Daoy (cell line): ENCODE data around the gene TBCEL. TPM values are rescaled to one million over a fixed set of nuclear protein-coding genes. Genes with fewer than 3 reads are reported as not detected.
"Not testable (repeated sequence)": the region's sequence is repeated elsewhere in the genome, so short reads cannot be mapped to it uniquely, and the experiment has no call there.

Source experiments
- DNase-seq: peaks from one replicate; pipeline ENCODE4 v3.0.0-alpha.2; 2015; ENCODE audit warnings: low read depth
- total RNA-seq: library from RNA; depleted of rRNA; stranded (reverse); fragments of >200 nt; shearing (Covaris generic); gene quantifications from 2 replicates; pipeline ENCODE4 v1.2.3, GENCODE V29; 2014

Gene TBCEL
- total RNA-seq, 1 experiment from 2014 or later, result 11.2 TPM

DNA sequence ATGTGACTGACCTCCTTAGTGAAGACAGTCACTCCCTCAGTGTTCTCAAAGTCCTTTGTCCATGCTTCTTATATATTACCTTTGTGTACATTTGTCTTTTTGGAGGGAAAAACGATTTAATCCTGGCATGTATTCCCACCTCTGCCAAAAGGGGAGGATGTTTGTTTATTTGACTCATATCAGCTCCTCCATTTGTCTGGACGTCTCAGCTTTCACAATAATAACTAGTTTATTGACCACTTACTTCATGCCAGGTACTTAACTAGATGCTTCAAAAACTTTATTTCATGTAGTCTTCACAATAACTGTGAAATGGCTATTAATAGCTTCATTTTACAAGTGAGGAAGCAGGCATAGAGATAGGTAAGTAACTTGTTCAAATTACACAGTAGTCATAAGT is 5.3 kb downstream of the TBCEL start:
- no peak for DNase-seq

DNA sequence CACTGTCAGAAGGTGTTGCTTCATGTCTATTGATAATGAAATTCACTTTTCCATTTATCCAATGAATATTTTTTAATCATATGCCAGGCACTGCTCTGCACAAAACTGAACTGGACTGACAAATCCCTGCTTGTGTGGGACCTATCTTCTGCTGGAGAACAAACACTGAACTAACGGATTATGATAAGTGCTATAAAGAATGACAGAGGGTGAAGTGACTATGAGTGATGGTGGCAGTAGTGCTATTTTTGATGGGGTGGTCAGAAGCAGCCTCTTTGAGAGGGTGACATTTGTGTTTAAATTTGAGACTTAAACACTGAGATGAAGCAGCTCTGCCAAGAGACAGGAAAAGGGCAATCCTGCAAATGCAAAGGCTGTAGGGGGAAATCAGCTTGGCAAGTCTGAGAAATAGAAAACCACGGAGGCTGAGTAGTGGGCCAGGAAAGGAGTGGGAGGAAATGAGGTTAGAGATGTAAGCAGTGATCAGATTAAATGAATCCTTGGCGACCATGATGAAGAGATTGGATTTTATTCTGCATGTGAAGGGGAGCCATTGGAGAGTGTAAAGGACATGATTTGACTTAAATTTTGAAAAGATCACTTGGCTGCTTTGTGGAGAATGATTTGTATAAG is 6.0 kb downstream of the TBCEL start:
- DNase-seq, result no peak

DNA sequence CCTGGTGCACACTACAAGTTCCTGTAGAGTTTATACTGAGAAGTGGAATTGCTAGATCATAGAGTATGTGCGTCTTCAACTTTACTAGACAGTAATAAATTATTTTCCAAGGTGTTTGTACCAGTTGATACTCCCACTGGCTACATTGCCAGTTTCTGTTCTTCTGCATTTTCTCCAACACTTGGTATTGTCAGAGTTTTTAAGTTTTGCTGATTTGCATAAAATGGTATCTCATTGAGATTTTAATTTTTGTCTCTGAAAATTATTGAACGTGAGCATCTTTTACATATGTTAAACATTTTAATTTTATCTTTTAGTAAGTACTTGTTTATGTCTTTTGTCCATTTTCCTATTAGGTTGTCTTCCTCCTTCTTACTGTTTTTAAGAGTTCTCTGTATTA is 7.3 kb downstream of the TBCEL start:
- no peak for DNase-seq

DNA sequence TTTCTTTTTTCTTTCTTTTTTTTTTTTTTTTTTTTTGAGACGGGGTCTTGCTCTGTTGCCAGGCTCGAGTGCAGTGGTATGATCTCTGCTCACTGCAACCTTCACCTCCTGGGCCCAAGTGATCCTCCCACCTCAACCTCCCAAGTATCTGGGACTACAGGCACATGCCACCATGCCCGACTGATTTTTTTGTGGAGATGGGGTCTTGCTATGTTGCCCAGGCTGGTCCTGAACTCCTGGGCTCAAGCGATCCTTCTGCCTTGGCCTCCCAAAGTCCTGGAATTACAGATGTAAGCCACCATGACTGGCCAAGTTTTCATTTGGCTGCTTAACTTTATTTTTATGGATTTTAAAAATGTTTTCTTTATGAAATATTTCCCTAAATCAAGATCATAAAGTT is 7.7 kb downstream of the TBCEL start:
- DNase-seq, result not testable (repeated sequence)

DNA sequence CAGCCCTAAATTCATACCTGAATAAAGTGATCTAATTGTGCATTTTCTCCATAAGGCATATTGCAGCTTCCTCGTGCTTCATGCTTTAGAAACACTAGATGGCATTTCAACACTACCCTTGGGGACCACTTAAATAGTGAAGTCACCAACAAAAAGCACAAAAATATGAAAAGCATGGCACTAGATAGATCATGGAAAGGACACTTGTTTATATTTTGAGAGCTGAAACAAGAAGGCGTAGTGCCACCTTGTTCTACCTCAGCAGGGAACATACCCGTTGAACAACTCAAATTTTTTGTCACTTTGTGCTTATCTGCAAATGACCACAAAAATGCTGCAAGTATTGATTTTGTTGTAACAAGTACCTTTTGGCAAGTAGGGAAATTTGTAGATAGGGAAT is 8.6 kb downstream of the TBCEL start:
- no peak for DNase-seq

DNA sequence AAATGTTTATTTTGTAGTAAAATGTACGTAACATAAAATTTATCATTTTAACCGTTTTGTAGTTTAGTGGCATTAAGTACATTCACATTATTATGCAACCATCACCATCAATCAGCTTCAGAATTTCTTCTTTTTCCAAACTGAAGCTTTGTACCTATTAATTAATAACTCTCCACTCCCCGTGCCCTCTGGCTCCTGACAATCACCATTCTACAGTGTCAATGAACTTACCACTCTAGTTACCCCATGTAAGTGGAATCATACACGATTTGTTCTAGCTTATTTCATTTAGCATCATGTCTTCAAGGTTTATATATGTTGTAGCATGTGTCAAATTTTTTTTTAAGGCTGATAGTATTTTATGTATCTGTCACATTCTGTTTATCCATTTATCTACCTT is 9.7 kb downstream of the TBCEL start:
- DNase-seq, result no peak

DNA sequence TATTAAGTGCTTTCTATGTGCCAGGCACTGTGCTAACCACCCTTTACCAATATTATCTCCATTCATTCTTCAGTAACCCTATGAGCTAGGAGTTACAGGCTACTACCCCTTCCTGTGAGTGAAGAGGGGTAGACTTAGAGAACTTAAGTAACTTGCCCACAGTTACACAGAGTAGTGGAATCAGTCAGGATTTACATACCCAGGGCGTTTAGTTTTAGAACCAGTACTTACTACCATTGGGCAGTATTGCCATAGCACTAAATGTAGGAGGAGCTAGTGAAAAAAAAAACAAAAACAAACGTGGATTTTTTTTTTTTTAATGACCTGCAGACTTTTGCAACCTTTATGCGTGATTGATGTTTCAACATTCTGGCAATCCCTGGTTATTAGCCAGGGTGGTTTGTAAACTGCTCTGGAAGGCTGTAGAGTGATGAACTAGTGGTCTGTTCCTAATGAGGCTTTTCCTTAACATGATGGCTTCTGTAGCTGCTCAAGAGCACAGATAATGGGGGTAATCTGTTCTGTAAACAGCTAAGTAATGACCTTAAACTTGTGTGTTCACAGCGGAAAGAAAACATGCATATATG is 11.4 kb downstream of the TBCEL start:
- DNase-seq, result no peak

DNA sequence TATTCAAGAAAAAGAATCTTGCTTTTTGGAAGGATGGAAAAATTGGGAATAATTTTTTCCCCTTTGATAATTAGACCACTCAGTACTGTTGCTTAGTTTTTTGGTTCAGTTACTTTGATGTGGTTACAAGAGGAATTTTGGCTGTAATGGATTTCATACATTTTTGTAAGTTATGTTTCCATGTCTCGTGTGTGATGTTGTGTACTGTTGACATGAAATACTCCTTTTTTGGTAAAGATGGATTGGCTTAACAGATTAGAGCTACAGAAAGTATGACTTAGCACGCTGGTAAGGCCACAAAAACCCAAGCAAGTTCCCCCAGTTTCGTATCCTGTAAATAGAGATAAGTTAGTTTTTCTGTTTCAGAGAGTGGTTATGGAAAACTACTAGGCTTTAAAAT is 11.9 kb downstream of the TBCEL start:
- no peak for DNase-seq

DNA sequence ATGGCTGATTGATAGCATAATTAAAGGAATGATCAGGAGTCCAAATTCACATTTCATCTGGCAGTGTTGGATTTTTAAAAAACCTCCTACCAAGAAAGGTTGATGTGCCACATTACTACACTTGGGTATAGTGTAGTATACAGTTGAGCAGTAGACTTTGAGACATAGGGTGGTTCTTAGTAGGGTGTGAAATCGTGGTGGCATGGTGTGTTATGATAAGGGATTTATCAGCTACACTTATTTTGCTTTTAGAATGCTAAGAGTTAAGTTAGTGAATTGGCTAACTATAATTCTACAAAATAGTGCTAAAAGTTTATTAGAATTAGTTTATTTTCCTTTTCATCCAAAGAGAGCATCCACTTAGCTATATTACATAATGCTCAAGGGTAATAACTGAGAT is 13.1 kb downstream of the TBCEL start:
- no peak for DNase-seq

DNA sequence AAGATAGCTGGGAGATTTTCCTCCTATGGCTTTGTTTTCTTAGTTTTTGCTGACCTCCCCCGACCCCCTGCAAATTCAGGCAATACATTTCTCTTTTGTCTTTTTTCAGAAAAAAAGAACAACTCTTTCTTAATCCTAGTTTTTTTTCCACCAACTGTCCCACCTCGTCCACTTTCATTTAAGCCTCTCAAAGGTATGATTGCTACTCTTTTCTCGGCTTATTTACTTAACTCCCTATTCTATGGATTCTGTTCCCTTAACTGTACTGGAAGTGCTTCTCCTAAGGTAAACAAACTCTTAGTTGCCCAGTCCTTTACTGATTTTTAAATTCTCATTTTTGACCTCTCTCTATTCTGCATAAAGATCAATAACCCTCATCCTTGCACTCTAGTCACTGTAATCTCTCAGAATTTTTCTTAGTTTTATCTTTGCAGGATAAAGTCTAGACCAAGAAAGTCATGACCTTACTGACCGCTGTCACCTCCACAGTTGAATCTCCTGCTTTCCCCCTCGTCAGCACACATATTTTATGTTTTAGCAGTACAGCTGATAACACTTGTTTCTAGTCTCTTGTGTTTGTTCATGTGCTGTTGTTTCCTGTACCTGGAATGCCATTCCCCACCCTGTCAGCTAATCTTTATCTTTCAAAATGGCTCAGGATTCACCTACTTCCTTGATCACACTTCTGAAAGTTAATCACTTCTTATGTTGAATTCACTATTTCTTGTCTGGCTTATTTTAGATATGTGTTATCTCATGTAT is 14.9 kb downstream of the TBCEL start:
- DNase-seq, result no peak

DNA sequence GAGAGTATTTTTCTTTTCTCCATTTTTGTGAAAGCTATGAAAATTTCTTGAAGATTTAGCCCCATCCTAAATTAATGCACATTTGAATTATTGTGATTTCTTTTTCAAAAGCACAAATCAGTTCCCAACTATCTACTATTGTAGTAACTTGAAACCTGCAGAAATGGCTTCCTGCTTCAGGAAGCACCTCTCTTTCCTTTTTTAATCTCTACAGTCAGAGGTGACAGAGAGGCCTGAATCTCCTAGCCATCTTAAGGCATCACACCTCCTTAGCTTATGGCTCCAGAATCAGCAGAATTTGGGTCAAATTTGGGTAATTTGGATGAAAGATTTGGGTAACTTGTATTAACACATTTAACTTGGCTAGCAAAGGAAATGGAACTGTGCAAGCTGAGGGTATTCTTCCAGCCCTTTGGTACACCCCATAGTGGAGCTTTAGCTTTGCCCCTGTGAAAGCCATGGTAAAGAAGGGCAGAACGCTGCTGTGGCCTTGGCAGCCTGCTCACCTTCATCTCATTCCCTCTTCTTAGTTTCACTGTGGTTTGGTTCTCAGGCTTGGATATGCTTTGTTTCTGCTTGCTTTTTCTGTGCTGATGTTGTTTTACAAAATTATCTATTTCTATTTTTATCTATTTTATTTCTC is 16.2 kb downstream of the TBCEL start:
- DNase-seq, result no peak

DNA sequence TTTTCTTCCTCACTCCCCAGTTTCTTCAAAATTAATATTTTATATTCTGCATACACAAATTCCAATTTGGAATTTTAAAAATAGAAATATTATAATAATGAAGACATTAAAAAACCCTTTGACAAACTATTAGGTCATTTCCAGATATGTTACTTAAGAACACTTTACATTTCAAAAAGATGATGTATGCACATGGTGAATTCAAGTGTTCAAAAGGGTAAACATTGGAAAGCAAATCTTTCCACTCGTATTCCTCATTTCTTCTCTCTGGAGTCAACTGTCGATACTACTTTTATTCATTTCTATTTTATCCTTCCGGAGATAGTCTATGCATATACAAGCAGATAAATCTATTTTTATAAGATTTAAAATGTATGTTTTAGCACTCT is 16.7 kb downstream of the TBCEL start:
- no peak for DNase-seq

DNA sequence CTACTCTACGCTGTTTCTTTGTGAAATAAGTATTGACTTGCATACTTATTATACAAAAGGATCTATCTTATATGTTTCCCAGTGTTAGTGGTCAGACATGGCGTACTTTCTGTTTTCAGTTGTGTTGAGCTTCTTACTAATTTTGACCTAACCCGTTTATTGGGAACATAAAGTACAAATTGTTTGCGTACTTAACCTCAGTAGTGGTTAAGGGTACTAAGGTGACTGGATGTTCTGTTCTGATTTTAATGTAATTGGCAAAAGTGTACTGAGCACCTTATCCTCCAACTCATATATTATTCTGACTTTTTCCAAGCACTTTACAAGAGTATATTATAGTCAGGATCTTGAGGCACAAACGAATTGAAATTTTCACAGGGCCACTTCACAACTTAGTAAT is 17.2 kb downstream of the TBCEL start:
- no peak for DNase-seq

DNA sequence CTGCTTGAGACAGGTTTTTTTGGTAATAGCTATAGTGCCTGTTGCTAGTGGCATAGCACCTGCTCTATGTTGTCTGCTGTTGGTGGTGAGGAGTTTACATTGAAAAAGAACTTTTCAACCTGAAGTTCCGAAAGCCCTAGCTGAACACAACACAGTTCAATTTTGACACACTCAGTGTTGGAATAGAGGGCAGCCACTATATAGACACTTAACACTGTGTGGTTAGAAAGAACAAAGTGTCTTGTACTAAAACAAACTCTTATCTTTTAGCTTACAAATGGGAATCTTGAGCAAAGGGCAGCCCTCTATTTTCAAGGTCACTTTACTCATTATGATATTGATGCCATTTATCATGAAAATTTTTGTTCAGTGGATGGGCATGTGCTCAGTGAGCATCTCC is 18.4 kb downstream of the TBCEL start:
- DNase-seq, result no peak

DNA sequence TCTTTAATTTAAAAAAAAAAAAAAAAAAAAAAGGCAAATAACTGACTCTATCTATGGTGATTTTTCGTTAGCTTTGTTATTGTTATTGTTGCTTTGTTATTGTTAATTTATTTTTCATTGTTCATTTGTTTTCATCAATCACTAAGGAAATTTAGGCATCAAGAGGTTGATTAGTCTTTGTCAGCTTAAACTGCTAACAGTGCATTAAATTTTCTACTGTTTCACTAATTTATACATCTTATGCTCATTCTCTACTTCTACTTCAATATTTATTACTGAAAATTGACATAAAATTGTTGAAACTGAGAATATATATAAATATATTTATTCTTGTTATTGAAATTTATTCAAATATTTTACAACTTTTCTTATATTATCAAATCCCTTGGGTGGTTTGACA is 24.0 kb downstream of the TBCEL start:
- DNase-seq, result no peak

DNA sequence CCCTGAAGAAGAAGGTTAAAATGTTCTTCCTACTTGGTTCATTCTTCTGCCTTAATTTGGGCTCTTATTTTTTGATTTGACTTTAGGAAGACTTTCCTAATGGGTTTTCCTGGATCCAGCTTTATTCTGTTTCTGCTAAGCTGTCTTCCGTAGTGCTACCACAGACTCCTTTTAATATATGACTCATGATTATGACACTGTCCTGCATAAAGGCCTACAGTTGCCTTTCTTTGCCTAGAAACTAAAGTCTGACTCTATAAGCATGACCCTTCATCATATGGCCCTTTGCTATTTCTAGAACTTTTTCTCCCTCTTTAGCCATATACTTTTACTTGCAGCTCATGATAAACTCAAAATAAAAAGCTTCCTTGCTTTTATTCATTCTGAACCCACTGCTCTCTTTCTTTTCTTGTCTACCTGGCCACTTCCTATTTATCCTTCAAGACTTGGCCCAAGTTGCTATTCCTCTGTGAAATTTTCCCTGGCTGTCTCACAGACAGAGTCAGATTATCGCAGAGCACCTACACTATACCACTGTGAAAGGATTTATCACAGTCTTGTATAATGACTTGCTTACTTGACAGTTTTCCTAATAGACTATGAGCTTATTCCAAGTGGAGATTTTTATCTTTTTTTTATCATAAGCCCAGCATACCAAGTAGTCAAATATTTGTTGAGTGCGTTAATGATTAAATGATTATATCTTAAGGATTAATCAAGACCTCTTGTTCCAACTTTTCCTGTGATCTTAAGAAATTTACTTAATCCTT is 24.7 kb downstream of the TBCEL start:
- no peak for DNase-seq

DNA sequence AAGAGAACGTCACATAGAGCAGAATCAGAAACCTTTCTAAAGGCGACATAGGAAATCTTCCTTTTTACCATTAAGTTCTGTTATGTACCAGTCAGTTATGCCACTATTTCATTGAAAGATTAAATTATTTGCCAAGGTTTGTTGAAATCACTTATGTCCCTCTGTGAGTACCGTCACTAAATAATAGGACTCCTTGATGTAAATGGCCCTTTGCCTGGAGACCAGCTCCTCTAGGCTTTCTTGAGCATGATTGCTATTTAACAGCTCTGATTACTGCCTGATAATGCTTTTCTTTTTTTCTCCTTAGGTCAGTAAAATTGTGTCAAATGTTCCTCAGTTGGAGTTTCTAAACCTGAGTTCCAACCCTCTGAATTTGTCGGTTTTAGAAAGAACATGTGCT is 29.3 kb downstream of the TBCEL start:
- no peak for DNase-seq

DNA sequence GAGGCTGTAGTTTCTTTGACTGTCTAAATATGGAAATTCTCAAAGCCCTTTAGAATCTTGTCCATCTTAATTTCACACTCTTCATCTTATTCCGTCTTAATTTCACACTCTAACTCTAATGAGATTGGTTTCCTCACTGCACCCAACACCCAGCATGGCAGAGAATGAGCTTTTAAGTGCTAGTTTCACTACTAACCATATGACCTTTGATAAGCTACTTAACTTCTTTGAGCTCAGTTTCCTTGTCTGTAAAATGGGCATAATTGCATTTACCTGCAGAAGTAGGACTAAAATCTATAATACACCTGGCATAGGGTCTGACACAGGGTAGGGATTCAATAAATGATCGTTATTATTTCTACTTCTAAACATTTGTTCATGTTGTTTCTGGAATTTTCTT is 30.4 kb downstream of the TBCEL start:
- no peak for DNase-seq

DNA sequence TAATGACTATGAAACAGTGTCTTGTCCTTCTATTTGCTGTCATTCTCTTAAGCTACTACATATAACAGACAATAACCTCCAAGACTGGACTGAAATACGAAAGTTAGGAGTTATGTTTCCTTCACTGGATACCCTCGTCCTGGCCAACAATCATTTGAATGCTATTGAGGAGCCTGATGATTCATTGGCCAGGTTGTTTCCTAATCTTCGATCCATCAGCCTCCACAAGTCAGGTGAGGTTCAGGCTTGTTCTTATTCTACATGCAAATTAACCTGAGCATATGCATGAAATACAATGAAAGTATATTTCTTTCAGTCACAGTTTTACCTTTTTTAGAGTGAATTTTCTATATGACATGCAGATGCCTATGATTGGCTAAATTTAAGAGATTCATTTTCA is 31.2 kb downstream of the TBCEL start:
- DNase-seq, result no peak

DNA sequence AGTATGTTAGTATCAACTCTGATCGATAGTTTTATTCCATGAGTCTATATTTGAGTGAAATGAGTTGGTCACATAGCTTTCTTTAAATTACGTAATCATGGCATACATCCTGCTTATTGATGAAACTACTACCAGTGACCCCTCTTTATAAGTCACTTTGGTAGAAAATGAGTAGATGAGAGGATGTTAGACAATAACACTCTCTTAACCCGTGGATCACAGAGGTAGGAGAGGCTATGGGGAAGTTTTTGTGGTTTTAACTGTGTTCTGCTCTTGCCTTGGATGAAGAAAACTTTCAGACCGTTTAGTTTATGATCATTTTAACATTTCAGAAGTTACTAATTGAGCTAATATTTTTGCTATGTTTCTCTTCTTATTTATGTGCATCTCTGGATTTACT is 34.0 kb downstream of the TBCEL start:
- no peak for DNase-seq

DNA sequence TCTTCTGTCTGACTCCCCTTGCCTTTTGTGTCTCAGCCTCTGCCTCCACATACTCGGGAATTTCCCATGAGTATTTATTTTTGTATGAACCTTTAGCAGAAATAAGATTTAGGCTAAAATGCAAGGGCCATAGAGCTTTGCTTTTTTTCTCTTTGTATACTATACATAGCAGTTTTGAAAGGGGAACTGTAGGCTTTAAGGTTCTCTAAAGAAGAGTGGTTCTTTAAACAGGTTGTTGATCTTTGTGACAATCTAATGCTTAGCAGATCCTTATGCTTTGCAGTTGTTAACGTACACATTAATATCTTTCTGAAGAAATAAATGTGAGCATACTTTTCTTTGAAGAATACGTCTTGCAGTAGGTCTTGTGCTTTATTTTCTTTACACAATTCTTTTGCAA is 35.0 kb downstream of the TBCEL start:
- DNase-seq, result no peak

DNA sequence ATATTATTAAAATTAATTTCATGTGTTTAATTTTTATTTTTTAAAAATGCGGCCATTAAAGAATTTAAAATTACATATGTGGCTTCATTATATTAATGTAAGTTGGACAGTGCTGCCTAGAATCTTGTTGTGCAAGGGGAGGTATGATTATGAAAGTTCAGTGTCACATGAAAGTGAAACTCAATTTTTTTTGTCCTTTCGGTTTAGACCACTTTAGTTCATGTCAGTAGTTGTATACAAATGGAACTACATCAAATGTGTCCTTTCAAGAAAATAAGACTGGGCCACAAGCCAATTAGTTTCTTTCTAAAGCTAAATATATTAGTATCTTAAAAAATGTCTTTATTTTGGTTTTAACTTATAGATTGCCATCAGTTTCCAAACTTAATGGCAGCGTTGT is 35.7 kb downstream of the TBCEL start:
- DNase-seq, result no peak
